ENCODE data around the gene GTSE1. TPM values are rescaled to one million over a fixed set of nuclear protein-coding genes. Genes with fewer than 3 reads are reported as not detected.

Gene GTSE1
- polyA plus RNA-seq, 6 donors from 2014 or later, result 0.10 to 0.11 TPM; not detected in 4

DNA sequence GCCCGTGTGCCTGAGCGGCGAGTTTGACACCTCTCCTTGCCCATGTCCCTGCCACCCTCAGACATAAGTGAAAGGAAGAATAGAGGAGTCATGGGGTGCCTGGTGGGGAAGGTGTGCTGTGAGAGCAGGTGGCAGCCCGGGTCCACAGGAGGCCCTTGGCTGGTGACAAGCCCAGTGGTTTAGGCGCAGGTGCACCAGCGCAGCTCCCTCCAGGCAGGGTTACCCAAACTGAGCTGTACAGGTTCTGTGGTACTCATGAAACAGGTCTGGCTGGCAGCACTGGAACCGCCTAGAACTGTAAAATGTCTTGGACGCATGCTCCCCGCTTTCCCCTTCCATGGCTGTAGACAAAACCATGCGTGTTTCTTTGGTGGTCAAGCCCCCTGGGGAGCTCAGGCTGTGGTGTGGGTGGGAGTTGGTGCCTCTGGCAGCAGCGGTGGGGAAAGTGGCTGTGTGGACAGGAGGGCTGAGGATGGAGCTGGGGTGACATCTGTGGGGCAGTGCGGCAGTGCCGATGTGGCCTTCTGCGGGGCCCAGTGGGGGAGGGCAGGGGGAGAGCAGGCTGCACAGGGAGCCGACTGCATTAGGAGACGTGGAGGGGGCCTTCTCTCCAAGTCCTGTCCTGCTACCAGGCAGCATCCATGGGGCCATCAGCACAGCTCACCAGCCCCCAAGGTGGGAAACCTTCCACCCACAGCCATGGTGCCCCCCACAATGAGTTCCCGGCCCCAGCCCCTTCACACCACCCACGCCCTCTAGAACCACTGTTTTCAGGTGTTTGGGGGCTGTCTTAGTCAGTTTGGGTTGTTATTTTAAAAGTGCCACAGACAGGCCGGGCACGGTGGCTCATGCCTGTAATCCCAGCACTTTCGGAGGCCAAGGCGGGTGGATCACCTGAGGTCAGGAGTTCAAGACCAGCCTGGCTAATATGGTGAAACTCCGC, 5.6 kb upstream of the GTSE1 start:
- DNase-seq (no peak), ATAC-seq (ENCODE audit: low read depth in 2 of 2) (no peak)
- Mint-ChIP-seq H3K4me3 (peak overlapping the region in 2 of 8 donors; percentile 74), H3K9me3 (peaks cover 0 to 6% (median 3%) of the 10 kb centered on the region in 7 donors), H3K27me3 (no peaks in the 10 kb centered on the region), H3K27ac (peak overlapping the region in 3 of 6 donors; percentile 79 to 87 (median 80)), H3K36me3 (peaks cover 0 to 7% of the 10 kb centered on the region in 2 donors), H3K4me1 (peaks cover 48 to 76% (median 75%) of the 10 kb centered on the region in 3 donors)

DNA sequence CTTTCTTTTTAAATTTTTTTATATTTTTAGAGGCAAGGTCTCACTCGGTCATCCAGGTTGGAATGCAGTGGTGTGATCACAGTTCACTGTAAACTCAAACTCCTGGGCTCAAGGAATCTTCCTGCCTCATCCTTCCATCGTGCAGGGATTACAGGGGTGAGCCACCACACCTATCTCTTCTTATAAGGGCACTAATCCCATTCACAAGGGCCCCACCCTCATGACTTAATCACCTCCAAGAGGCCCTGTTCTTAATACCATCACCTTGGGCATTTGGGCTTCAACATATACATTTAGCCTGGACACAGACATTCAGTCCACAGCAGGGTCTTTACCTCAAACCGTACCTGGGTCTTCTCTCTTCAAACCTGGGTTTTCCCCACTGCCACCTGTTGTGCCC, 4.5 kb upstream of the GTSE1 start:
- Mint-ChIP-seq H3K4me3 (peak overlapping the region in 2 of 8 donors; percentile 12 to 44), H3K4me1 (peaks cover 54 to 79% (median 75%) of the 10 kb centered on the region in 3 donors), H3K36me3 (peaks cover 0 to 7% of the 10 kb centered on the region in 2 donors), H3K27ac (no peak overlapping the region), H3K27me3 (no peaks in the 10 kb centered on the region), H3K9me3 (peaks cover 0 to 6% (median 3%) of the 10 kb centered on the region in 7 donors)
- ATAC-seq (ENCODE audit: low read depth in 2 of 2) (no peak), DNase-seq (no peak)

DNA sequence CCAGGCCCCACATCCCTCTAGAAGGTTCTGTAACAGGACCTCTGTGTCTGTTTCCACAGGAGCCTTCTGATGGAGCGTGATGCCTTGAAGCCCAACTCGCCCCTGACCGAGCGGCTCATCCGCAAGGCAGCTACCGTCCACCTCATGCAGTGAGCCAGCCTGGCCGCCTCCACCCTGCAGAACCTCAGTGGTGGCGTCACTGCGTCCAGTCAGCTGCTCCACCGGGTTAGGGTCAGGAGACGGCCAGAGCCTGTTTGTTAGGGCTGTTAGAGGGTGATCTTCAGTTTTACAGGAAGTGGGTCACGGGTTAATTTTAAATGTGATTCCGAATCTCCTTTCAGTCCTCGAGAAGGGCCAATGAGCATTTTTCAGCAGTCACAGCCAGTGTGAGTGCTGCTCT, 3.9 kb upstream of the GTSE1 start:
- H3K4me1 Mint-ChIP-seq, result peaks cover 54 to 78% (median 75%) of the 10 kb centered on the region in 3 donors
- peaks cover 0 to 6% (median 3%) of the 10 kb centered on the region in 7 donors for H3K9me3 Mint-ChIP-seq
- ATAC-seq (ENCODE audit: low read depth in 2 of 2) (no peak), DNase-seq (no peak)
- peak overlapping the region in 2 of 6 donors; percentile 10 to 56 for H3K27ac Mint-ChIP-seq
- H3K27me3 Mint-ChIP-seq, result no peaks in the 10 kb centered on the region
- peaks cover 0 to 7% of the 10 kb centered on the region in 2 donors for H3K36me3 Mint-ChIP-seq
- peak overlapping the region in 3 of 8 donors; percentile 44 to 80 (median 52) for H3K4me3 Mint-ChIP-seq

DNA sequence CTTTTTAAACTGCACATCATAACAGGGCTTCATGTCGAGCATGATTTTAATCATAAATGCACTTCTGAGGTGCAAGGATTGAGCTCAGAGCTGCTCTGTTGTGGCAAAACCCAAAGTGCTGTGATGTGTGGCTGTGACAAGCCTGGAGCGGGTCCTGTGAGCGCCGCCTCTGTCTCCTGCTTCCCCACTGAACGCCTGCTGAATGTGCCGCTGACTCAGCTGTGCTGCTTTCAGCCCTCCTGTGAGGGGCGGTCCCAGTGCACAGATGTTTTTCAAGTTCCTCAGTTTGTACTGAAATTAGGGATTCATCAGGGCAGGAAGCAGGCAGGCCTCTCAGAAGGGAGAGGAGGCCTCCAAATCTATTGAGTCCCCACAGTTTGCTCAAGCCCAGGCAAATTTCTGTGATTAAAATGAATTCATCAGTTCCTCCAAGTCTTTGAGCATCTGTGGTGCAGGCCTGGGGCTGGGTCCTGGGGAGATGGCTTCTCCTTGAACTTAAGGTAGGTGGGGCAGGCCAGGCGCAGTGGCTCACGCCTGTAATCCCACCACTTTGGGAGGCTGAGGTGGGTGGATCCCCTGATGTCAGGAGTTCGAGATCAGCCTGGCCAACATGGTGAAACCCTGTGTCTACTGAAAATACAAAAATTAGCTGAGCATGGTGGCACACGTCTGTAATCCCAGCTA, 3.0 kb upstream of the GTSE1 start:
- DNase-seq (no peak), ATAC-seq (ENCODE audit: low read depth in 2 of 2) (no peak)
- Mint-ChIP-seq H3K27me3 (peaks cover 0 to 3% (median 0%) of the 10 kb centered on the region in 3 donors), H3K4me1 (peaks cover 47 to 68% (median 65%) of the 10 kb centered on the region in 3 donors), H3K4me3 (peak overlapping the region in 6 of 8 donors; percentile 8 to 61 (median 31)), H3K27ac (peak overlapping the region in 5 of 6 donors; percentile 10 to 61 (median 53)), H3K36me3 (peaks cover 0 to 7% of the 10 kb centered on the region in 2 donors), H3K9me3 (peaks cover 0 to 6% (median 3%) of the 10 kb centered on the region in 7 donors)

DNA sequence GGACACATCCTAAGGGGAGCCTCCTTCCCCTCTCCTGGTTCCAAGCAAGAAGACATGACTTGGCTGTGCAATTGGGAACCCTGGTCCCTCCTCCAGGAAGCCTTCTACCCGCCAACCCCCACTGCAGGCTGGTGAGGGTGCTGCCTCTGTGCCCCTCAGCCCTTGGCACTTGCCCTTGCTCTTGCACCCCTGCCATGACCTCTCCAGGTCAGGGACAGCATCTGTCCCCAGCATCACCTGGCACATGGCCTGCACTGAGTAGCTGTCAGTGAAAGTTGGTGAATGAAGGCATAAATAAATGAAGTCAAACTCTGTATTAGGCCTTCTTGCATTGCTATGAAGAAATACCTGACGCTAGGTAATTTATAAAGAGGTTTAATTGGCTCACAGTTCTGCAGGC, 1.9 kb upstream of the GTSE1 start:
- peak overlapping the region in 6 of 8 donors; percentile 57 to 97 (median 92) for H3K4me3 Mint-ChIP-seq
- peaks cover 4 to 9% (median 5%) of the 10 kb centered on the region in 3 donors for H3K27me3 Mint-ChIP-seq
- peaks cover 0 to 6% (median 3%) of the 10 kb centered on the region in 7 donors for H3K9me3 Mint-ChIP-seq

DNA sequence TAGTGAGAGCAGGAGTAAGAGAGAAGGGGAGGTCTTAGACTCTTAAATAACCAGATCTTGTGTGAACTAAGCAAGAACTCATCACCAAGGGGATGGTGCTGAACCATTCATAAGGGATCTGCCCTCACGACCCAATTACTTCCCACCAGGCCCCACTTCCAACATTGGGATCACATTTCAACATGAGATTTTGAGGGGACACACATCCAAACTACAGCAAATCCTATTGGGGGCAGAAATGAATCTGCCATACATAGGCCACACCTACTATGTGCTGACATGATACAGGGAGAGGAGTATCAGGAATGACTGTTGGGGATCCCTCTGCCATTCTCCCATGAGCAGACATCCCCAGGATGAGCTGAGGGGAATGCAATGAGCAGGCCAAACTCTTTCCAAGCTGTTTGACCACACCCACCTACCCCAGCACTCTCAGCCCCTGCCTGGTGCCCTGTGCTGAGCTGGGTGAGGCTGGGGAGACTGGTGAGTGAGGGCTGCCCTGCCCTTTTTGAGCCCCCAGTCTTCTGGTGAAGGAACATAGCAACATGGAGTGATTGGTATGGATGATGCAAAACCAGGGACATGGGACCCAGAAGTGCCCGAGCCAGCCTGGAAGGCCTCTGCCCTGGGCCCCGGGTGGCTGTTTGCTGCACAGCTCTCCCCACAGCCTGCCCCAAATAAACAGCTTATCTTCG, 1.2 kb upstream of the GTSE1 start:
- H3K4me3 Mint-ChIP-seq, result peak overlapping the region; percentile 61 to 97 (median 93)
- DNase-seq, result no peak
- peaks cover 4 to 9% (median 5%) of the 10 kb centered on the region in 3 donors for H3K27me3 Mint-ChIP-seq
- H3K4me1 Mint-ChIP-seq, result peaks cover 42 to 54% (median 49%) of the 10 kb centered on the region in 3 donors
- H3K9me3 Mint-ChIP-seq, result peaks cover 0 to 6% (median 3%) of the 10 kb centered on the region in 7 donors
- H3K27ac Mint-ChIP-seq, result peak overlapping the region in 5 of 6 donors; percentile 44 to 98 (median 96)
- ATAC-seq (ENCODE audit: low read depth in 2 of 2), result no peak
- peaks cover 0 to 7% of the 10 kb centered on the region in 2 donors for H3K36me3 Mint-ChIP-seq

More for the DNA sequence above, 1.9 kb upstream of the GTSE1 start:
- H3K36me3 Mint-ChIP-seq, result peaks cover 0 to 7% of the 10 kb centered on the region in 2 donors
- DNase-seq (no peak), ATAC-seq (ENCODE audit: low read depth in 2 of 2) (no peak)
- H3K4me1 Mint-ChIP-seq, result peaks cover 47 to 59% (median 55%) of the 10 kb centered on the region in 3 donors
- peak overlapping the region in 5 of 6 donors; percentile 48 to 97 (median 84) for H3K27ac Mint-ChIP-seq

DNA sequence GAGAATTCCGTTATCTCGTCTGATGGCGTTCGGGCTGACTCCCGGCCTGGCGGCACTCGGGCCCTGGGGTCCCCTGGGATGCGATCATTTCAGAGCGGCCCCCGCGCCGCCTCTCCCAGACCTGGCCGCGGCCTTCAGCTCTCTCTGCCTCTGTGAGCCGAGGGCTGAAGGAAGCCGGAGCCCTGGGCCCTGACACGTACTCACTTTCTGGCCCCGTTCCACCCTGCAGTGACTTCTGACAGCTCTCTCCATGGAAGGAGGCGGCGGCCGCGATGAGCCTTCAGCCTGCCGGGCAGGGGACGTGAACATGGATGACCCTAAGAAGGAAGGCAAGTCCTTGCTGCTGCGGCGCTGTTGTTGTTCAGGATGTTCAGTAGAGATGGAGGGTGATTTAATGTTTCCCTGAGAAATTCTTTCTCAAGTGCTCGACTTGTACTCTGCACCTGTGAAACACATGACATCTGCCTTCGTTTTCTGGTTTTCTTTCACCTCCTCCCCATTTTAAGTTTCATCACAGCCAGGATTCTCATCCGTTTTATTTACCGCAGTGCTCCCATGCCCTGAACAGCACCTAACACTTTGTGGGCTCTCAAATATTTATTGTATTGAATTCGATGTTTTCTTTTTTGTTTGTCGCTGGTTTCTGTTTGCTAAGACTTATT, 612 bp downstream of the GTSE1 start:
- Mint-ChIP-seq H3K36me3 (peaks cover 0 to 5% of the 10 kb centered on the region in 2 donors), H3K27ac (peak overlapping the region in 3 of 6 donors; percentile 62 to 96 (median 96)), H3K4me3 (peak overlapping the region; percentile 62 to 94 (median 83)), H3K27me3 (peaks cover 4 to 9% (median 5%) of the 10 kb centered on the region in 3 donors), H3K9me3 (peaks cover 0 to 5% (median 2%) of the 10 kb centered on the region in 7 donors), H3K4me1 (peaks cover 36 to 46% (median 44%) of the 10 kb centered on the region in 3 donors)
- ATAC-seq (ENCODE audit: low read depth in 2 of 2), result no peak
- no peak for DNase-seq

DNA sequence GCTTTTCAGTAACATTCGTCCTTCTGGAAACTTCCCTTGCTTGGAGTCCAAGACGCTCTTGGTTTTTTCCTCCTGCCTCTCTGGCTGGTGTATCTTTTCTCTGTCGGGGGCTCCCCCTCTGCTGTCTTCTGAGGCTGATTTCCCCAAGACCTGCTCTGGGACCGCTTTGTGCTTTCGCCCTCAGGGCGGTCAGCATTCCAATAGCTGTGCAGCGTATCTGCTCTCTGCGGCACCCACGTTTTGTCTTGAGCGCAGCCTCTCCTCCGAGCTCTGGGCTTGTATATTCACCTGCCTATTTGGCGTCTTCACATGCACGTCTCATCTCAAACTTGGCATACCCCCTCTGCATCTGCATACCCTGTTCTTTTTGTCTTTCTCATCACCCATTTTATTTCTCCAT, 2.4 kb downstream of the GTSE1 start:
- DNase-seq (no peak), ATAC-seq (ENCODE audit: low read depth in 2 of 2) (no peak)
- H3K27me3 Mint-ChIP-seq, result peaks cover 4 to 9% (median 5%) of the 10 kb centered on the region in 3 donors
- no peak overlapping the region for H3K27ac Mint-ChIP-seq
- no peaks in the 10 kb centered on the region for H3K36me3 Mint-ChIP-seq
- H3K9me3 Mint-ChIP-seq, result no peaks in the 10 kb centered on the region
- H3K4me1 Mint-ChIP-seq, result peaks cover 25 to 29% (median 26%) of the 10 kb centered on the region in 3 donors
- H3K4me3 Mint-ChIP-seq, result peak overlapping the region in 5 of 8 donors; percentile 2 to 81 (median 17)

DNA sequence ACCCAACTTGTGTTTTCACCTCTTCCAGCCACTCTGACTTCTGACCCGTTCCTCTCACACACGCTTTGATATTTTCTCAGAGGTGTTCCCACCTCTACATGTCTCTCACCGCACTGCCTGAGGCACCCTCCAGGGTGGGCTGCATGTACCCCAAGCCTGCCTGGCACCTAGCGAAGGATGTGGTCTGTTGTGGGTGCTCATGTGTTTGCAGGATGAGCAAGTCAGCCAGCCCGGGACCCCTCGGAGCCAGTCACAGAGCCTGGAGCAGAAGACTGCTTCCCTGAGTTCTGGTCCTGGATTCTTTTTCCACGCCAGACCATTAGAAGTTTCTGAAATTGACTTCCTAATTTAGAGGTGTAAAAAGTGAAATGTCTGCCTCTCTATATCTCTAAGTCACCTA, 3.8 kb downstream of the GTSE1 start:
- Mint-ChIP-seq H3K9me3 (no peaks in the 10 kb centered on the region), H3K4me3 (peak overlapping the region in 1 of 8 donors; percentile 48), H3K4me1 (peaks cover 17 to 19% (median 18%) of the 10 kb centered on the region in 3 donors), H3K27me3 (peaks cover 4 to 9% (median 5%) of the 10 kb centered on the region in 3 donors), H3K27ac (peak overlapping the region in 1 of 6 donors; percentile 82), H3K36me3 (no peaks in the 10 kb centered on the region)
- no peak for DNase-seq
- no peak for ATAC-seq (ENCODE audit: low read depth in 2 of 2)

DNA sequence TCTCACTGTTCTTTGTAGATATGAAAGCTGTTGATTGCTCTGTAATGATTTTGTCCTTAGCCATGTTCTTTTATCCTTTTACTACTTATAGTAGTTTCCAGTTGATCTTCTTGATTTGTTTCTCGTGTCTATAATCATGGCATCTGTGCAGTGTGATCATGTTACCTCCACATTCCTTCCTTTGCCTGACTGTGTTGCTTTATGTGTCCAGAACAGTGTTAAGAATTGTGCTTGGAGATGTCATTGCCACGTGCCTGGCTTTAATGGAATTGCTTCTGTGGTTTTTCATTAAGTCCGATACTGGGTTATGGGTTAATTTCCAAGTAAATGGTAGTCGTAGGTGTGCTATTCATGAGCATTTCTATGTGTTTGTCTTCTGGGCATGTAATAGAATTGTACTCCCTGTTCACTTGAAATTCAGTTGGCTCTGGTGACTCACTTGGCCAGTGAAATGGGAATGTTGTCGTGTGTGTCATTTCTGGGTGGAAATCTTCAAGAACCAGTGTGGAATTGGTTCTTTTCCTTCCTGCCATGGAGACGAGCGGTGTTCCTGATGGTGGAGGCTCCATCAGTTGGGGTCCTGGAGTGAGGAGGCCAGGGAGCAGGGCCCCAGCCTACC, 6.8 kb downstream of the GTSE1 start:
- Mint-ChIP-seq H3K27me3 (peaks cover 4 to 9% (median 5%) of the 10 kb centered on the region in 3 donors), H3K36me3 (no peaks in the 10 kb centered on the region), H3K27ac (peak overlapping the region in 1 of 6 donors; percentile 19), H3K9me3 (no peaks in the 10 kb centered on the region), H3K4me1 (no peaks in the 10 kb centered on the region), H3K4me3 (peak overlapping the region in 1 of 8 donors; percentile 23)
- DNase-seq, result no peak
- no peak for ATAC-seq (ENCODE audit: low read depth in 2 of 2)

DNA sequence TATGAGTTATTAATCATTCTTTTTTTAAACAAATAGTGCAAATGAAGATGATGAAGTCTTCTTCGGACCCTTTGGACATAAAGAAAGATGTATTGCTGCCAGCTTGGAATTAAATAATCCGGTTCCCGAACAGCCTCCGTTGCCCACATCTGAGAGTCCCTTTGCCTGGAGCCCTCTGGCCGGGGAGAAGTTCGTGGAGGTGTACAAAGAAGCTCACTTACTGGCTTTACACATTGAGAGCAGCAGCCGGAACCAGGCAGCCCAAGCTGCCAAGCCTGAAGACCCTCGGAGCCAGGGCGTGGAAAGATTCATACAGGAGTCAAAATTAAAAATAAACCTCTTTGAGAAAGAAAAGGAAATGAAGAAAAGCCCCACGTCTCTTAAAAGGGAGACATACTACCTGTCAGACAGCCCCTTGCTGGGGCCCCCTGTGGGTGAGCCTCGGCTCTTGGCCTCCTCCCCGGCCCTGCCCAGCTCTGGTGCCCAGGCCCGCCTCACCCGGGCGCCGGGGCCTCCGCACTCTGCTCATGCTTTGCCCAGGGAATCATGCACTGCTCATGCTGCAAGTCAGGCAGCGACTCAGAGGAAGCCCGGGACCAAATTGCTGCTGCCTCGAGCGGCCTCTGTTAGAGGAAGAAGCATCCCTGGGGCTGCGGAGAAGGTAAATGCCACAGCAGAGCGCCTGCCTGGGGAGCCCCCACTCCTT, 11.8 kb downstream of the GTSE1 start:
- H3K27me3 Mint-ChIP-seq, result no peaks in the 10 kb centered on the region
- ATAC-seq (ENCODE audit: low read depth in 2 of 2), result no peak

More for the DNA sequence above, 11.8 kb downstream of the GTSE1 start:
- Mint-ChIP-seq H3K36me3 (no peaks in the 10 kb centered on the region), H3K27ac (peak overlapping the region in 1 of 6 donors; percentile 76), H3K9me3 (no peaks in the 10 kb centered on the region), H3K4me3 (no peak overlapping the region), H3K4me1 (no peaks in the 10 kb centered on the region)
- no peak for DNase-seq
